IPS-18a (cell line): ENCODE results near the gene CACNA1D.

Source experiments
- H3K27ac ChIP-seq: one replicate; pipeline ENCODE4 v1.5.1; 2013; ENCODE audit warnings: low read length
- H3K27me3 ChIP-seq: one replicate; pipeline ENCODE4 v1.6.1; 2013; ENCODE audit warnings: mild to moderate bottlenecking, low read length; ENCODE audit not compliant: control insufficient read depth, insufficient read depth
- H3K36me3 ChIP-seq: one replicate; pipeline ENCODE4 v1.6.1; 2013; ENCODE audit warnings: low read depth, low read length; ENCODE audit not compliant: control insufficient read depth
- H3K4me1 ChIP-seq: one replicate; pipeline ENCODE4 v1.6.1; 2013; ENCODE audit warnings: low read depth, low read length; ENCODE audit not compliant: control insufficient read depth
- H3K4me3 ChIP-seq: one replicate; pipeline ENCODE4 v1.5.1; 2013; ENCODE audit warnings: low read length
- H3K9ac ChIP-seq: one replicate; pipeline ENCODE4 v1.6.1; 2013; ENCODE audit warnings: mild to moderate bottlenecking, low read length, moderate library complexity
- H3K9me3 ChIP-seq: one replicate; pipeline ENCODE4 v1.6.1; 2013; ENCODE audit warnings: low read depth, low read length; ENCODE audit not compliant: control insufficient read depth

Gene CACNA1D

DNA sequence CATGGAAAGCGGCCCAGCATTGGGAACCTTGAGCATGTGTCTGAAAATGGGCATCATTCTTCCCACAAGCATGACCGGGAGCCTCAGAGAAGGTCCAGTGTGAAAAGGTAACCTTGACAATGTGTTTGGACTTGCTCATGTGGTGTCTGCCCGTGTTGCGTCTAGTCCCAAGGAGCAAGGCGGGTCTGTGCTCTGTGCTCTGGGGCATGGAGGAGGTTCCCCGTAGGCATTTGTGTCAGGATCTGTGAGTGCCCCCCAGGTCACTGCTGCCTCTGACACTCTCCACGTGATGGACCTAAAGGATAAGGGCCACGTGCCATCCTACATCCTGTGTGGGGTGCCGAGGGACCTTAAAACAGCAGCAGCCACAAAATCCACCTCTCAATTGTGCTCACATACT, 306.9 kb downstream of the CACNA1D start:
- Histone ChIP-seq H3K36me3 (no peaks in the 10 kb centered on the region), H3K9me3 (no peaks in the 10 kb centered on the region), H3K27ac (no peak overlapping the region)

DNA sequence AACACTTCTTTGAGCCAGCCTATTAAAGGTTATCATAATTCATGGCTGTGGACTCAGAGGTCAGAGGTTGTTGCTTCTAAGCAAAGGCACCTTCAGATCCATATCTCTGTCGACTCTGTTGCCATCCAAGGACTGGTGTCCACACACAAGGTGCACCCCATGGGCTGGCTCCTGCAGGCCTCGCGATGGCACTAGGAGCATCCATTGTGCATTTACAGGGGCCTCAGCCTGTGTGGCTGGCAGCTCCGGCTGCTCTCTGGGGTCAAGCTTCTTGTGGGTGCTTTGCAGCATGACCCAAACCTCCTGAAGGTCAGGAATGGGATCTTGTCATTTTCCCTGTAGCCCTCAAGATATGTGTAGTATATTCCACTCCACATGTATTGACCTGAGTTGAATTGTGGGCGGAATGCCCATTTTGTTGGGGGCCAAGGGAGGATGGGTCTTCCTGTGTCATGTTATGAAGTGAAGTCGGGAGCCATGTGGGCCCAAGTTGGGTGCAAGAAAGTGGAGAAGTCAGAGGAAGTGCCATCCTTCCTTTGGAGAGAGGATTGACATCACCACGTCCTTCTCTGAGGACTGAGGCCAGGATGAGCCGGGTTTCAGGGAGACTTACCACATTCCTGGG, 308.0 kb downstream of the CACNA1D start:
- no peak overlapping the region for H3K4me3 ChIP-seq
- no peak overlapping the region for H3K9ac ChIP-seq
- no peaks in the 10 kb centered on the region for H3K27me3 ChIP-seq
- no peaks in the 10 kb centered on the region for H3K9me3 ChIP-seq
- H3K36me3 ChIP-seq: no peaks in the 10 kb centered on the region
- H3K4me1 ChIP-seq: no peaks in the 10 kb centered on the region
- no peak overlapping the region for H3K27ac ChIP-seq

More for the DNA sequence above, 306.9 kb downstream of the CACNA1D start:
- Histone ChIP-seq H3K4me1 (no peaks in the 10 kb centered on the region), H3K27me3 (no peaks in the 10 kb centered on the region), H3K4me3 (no peak overlapping the region), H3K9ac (no peak overlapping the region)

DNA sequence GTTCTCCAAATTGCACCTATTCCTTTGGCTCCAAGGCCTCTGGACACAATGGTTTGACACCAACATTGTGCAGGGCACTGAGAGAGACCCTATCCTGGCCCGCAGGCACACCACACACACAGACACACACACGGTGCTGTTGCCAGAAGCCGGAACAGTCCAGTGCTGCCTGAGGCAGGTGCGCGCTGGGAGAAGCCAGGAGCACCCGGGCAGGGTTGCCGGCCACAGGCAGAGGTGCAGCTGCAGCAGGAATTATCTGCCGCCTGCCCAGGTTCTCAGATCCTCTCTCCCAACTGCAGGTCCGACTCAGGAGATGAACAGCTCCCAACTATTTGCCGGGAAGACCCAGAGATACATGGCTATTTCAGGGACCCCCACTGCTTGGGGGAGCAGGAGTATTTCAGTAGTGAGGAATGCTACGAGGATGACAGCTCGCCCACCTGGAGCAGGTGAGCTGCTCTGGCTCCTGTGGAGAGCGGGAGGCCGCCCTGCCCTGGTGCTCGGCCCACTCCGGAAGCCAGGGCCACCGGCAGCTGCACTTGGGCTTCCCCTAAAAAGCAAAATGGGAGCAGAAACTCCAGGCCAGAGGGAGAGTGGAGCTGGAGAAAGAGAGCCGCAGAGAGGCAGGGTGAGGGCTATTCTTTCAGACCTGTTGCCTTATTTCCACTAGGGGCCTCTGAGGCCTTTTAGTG, 308.9 kb downstream of the CACNA1D start:
- no peaks in the 10 kb centered on the region for H3K27me3 ChIP-seq
- no peak overlapping the region for H3K27ac ChIP-seq

DNA sequence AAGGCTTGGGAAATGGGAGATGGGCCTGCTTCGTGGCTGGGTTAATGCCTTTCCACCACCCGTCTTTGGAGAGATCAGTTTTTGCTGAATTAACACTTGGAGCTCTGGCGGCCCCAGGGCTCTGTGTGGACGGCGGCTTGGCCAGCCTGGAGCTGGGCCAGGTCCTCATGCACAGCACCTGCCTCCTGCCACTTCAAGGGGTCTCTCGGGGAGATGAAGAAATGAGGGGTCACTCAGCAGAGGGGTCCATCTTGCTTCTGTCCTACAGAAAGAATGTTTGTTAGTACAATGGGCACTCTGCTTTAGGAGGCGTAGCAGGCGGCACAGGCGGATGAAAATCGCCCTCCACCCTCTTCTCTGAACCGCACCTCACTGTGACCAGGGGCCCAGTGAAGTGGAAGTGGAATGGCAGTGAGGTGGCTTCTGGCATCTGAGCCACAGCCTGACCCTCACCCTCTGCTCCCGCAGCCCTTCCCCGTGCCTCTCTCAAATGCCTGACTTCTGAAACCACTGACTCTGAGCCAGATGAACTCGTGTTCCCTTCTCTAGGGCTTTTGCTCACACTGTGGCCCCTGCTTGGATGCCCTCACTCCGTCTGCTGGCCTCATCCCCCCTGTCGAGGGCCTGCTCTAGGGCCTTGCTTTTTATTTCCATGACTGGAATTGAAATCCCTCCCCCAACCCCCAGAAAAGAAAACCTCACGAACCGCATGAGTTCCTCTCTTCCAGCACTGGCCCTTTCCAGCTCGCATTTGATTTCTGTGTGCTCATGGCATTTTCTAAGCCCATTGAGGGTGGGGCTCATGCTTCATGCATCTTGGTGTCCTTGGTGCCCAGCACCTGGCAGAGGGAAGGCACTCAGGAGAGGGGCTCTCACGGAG, 309.6 kb downstream of the CACNA1D start:
- Histone ChIP-seq H3K4me1 (no peaks in the 10 kb centered on the region), H3K9me3 (no peaks in the 10 kb centered on the region), H3K27me3 (no peaks in the 10 kb centered on the region), H3K27ac (no peak overlapping the region), H3K36me3 (no peaks in the 10 kb centered on the region), H3K4me3 (no peak overlapping the region), H3K9ac (no peak overlapping the region)

More for the DNA sequence above, 308.9 kb downstream of the CACNA1D start:
- no peak overlapping the region for H3K4me3 ChIP-seq
- no peak overlapping the region for H3K9ac ChIP-seq
- H3K9me3 ChIP-seq: no peaks in the 10 kb centered on the region
- H3K36me3 ChIP-seq: no peaks in the 10 kb centered on the region
- H3K4me1 ChIP-seq: no peaks in the 10 kb centered on the region

DNA sequence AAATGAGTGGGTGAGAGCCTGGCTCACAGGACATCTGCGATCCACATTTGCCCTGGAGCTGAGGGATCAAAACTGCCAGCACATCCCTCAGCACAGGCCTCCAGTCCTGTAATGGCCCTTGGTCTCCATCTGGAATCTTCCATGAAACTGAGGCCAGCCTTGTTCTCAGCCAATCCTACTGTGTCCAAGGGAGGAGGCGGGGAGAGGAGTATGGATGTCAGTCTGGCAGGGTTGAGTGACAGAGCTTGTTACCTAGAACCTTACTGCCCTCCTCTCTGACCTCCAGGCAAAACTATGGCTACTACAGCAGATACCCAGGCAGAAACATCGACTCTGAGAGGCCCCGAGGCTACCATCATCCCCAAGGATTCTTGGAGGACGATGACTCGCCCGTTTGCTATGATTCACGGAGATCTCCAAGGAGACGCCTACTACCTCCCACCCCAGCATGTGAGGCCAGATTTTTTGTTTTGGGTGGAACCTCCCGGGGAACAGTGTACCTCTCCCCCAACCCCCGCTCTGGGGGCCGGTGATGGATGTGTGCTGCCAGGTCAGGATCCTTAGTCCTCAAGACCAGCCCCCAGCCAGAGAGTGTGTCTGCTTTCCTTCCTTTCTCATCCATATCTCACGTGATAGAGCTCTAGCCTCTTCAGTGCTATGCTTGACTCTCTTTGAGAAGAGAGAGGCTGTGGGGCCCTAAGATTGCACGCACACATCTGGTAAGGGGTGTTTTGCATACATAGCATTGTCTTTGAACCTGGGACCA, 310.5 kb downstream of the CACNA1D start:
- no peaks in the 10 kb centered on the region for H3K9me3 ChIP-seq
- no peaks in the 10 kb centered on the region for H3K27me3 ChIP-seq
- no peak overlapping the region for H3K9ac ChIP-seq
- H3K27ac ChIP-seq: no peak overlapping the region
- H3K4me3 ChIP-seq: no peak overlapping the region
- no peaks in the 10 kb centered on the region for H3K36me3 ChIP-seq
- H3K4me1 ChIP-seq: no peaks in the 10 kb centered on the region

DNA sequence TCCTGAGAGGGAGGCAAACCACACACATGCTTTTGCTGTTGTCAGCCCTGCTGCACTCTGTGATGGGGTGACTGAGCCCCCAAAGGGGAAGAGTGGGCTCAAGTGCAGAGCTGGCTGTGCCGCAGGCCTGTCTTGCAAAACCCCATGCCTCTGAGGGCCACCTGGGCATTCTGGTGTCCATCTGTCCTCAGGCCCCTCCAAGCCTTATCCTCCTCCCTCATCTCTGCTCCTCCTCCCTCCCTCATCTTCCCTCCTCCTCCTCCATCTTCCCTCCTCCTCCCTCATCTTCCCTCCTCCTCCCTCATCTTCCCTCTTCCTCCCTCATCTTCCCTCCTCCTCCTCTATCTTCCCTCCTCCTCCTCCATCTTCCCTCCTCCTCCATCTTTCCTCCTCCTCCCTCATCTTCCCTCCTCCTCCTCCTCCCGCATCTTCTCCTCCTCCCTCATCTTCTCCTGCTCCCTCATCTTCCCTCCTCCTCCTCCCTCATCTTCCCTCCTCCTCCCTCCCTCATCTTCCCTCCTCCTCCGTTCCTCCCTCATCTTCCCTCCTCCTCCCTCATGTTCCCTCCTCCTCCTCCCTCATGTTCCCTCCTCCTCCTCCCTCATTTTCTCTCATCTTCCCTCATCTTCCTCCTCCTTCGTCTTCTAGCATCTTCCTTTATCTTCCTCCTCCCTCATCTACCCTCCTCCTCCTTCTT, 311.2 kb downstream of the CACNA1D start:
- H3K27ac ChIP-seq: no peak overlapping the region
- no peaks in the 10 kb centered on the region for H3K9me3 ChIP-seq
- no peaks in the 10 kb centered on the region for H3K4me1 ChIP-seq
- H3K4me3 ChIP-seq: no peak overlapping the region
- no peaks in the 10 kb centered on the region for H3K27me3 ChIP-seq
- no peaks in the 10 kb centered on the region for H3K36me3 ChIP-seq
- no peak overlapping the region for H3K9ac ChIP-seq

DNA sequence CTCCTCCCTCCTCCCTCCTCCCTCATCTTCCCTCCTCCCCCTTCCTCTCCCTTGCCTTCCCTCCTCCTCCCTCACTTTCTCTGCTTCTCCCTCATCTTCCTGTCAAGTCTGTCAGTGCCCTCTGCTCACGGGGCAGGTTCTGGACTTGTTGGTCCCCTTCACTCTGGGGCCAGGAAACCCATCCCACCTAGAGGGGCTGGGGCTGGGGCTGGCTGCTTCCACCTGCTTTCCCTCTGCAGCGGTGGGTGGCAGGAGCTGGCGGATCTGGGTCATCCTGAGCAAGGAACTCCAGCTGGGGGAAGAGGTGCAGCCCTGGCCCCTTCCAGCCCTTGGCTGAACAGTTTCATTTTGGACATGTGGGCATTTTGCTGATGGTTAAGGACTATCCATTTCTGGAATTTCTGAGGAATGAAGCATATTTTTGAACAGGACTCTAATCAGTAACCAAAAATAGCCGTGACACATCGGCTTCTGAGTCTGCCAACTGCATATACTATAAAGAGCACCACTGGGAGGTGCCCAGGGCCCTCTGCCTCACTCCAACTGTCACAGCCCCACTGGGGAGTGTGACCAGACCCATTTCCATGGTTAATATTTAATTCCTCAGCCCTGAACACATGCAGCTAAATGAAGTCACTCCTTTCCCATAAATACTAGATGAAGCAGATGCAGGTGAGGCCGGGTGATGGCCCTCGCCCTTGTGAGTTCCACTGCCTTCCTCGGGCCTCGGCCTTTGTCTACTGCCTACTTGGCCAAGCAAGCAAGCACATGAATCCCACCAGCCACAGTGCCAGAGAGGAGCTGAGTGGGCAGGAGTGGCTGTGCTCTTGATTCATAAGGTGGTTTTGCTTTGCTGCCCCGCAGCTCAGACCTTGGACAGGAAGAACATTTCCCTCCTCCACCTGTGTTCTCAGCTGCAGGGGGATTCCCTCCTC, 312.0 kb downstream of the CACNA1D start:
- H3K4me1 ChIP-seq: no peaks in the 10 kb centered on the region
- no peaks in the 10 kb centered on the region for H3K9me3 ChIP-seq
- H3K4me3 ChIP-seq: no peak overlapping the region
- no peak overlapping the region for H3K27ac ChIP-seq
- H3K9ac ChIP-seq: no peak overlapping the region
- H3K27me3 ChIP-seq: no peaks in the 10 kb centered on the region
- H3K36me3 ChIP-seq: no peaks in the 10 kb centered on the region

DNA sequence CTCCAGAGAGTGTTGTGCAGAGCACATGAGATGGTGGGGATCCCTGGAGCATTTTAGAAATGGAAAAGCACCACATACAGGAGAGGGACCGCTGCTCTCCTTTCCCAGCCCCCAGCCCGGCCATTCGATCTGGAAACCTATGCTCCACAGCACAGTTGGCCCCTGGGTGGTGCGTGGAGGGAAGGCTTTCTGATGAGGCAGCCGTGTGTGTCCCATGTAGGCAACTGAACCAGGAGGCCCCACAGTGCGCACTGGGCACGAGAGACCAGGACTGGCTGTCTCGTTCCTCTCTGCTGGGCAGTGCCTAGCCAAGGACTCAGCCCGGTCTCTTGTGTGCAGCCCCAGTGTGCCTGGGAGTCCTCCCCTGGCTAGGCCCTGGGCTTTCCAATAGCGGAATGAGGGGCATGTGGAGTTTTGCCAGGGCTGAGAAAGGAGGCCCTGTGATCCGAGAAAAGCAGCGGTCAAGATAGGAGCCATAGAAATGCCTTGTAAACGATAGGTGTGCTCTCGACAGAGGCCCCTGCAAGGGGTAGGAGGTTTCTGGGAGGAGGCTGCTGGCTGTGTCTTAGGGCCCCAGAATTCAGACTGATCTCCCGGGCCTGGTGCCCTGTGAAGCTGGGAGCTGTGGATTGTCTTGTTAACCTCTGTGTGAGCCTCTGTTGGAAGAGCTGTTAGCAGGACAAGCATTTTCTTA, 312.9 kb downstream of the CACNA1D start:
- H3K9me3 ChIP-seq: no peaks in the 10 kb centered on the region
- H3K36me3 ChIP-seq: no peaks in the 10 kb centered on the region
- H3K4me1 ChIP-seq: no peaks in the 10 kb centered on the region
- H3K9ac ChIP-seq: no peak overlapping the region
- no peaks in the 10 kb centered on the region for H3K27me3 ChIP-seq
- H3K4me3 ChIP-seq: no peak overlapping the region
- no peak overlapping the region for H3K27ac ChIP-seq

DNA sequence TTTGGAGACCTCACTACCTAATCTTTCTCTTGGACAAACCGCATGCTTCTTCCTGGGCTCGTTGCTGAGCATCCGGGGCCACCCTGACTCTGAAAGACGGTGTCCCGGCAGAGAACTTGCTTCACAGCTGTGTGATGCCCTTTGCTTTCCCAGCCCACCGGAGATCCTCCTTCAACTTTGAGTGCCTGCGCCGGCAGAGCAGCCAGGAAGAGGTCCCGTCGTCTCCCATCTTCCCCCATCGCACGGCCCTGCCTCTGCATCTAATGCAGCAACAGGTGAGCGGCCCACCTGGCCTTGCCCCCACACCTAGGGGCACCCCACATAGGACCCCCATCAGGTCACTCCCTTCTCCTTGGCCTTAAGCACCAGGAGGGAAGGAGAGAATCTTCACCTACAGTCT, 314.1 kb downstream of the CACNA1D start:
- no peaks in the 10 kb centered on the region for H3K36me3 ChIP-seq
- no peak overlapping the region for H3K9ac ChIP-seq
- no peak overlapping the region for H3K27ac ChIP-seq
- H3K4me1 ChIP-seq: no peaks in the 10 kb centered on the region
- no peaks in the 10 kb centered on the region for H3K27me3 ChIP-seq
- no peak overlapping the region for H3K4me3 ChIP-seq
- H3K9me3 ChIP-seq: no peaks in the 10 kb centered on the region

DNA sequence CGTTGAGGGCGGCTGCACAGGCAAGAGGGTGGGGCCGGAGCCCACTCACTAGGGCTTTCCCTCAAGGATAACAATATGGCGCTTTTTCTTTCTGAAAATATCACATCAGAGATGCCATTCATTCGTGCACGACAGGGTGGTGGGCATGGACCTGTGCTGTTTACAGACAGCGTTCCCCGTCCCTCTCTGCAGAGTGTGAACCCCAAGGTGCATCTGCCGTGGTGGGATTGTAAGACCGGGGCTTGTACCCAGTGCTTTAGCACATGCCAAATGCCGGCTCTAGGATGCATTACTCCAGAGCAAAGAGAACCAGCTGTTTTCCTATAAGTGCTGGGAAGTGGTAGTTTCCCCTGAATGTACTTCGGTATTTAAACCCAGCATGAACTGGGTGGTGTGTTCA, 314.9 kb downstream of the CACNA1D start:
- Histone ChIP-seq H3K4me3 (no peak overlapping the region), H3K9me3 (no peaks in the 10 kb centered on the region), H3K27me3 (no peaks in the 10 kb centered on the region), H3K36me3 (no peaks in the 10 kb centered on the region), H3K9ac (no peak overlapping the region), H3K27ac (no peak overlapping the region), H3K4me1 (no peaks in the 10 kb centered on the region)
